K562 (cell line): Measurements from ENCODE around the gene CREB5. TPM values are rescaled to one million over a fixed set of nuclear protein-coding genes. Genes with fewer than 3 reads are reported as not detected.
A peak's percentile ranks its signal among the peaks of the same experiment; 100 is the strongest.

Source experiments
- ATAC-seq: fragments of 200-7000 bp; cut with Tn5 transposase; 3 replicates; pipeline ENCODE4 v1.9.1; 2020; ENCODE audit warnings: moderate library complexity
- BruUV-seq: library from RNA; stranded (reverse); fragments of 400-500 nt; replicated peaks from 2 replicates; lab custom pipeline; 2021; lab: Mats Ljungman, UMichigan
- CTCF ChIA-PET: fragments of 300-600 bp; formaldehyde crosslinking; extraction: SDS; loops from one replicate; lab custom pipeline; 2021; ENCODE audit warnings: low intra/inter-chr PET ratio; lab: Yijun Ruan, JAX
- POLR2A ChIA-PET: fragments of 300-600, 350-650 bp; sonication (Branson Sonifier 250); formaldehyde crosslinking; extraction: SDS; loops from one replicate; lab custom pipeline; 2021; ENCODE audit warnings: antibody characterized with exemption, inconsistent platforms; lab: Yijun Ruan, JAX
- DNase-seq, 4 experiments: peaks; one replicate each; pipeline versions ENCODE4 v3.0.0 to v3.0.0-alpha.2; 2011 to 2018; ENCODE audit warnings: low spot score in 3 of 4, mixed read lengths in 3 of 4; ENCODE audit errors: extremely low read depth in 1 of 4
- FAIRE-seq: peaks from 2 replicates; lab custom pipeline; 2011; peaks lifted over from hg19 to GRCh38; lab: Jason Lieb, UNC
- H2AFZ ChIP-seq: 2 replicates; pipeline ENCODE4 v1.6.0; 2011; ENCODE audit warnings: low read depth, low read length, control low read depth, inconsistent platforms
- H3K27ac ChIP-seq: fragments of 200-600 bp; 3 replicates; pipeline ENCODE4 v1.8.0; 2011; ENCODE audit warnings: low read depth, mild to moderate bottlenecking, control low read depth, inconsistent platforms, low read length, moderate library complexity, mixed read lengths; ENCODE audit errors: extremely low read depth
- H3K27me3 ChIP-seq, 2 experiments: fragments of 300-600 bp in 1 of 2; 2 replicates in 1 of 2; 3 replicates in 1 of 2; pipeline versions ENCODE4 v1.6.0 to v1.8.0; 2011; ENCODE audit warnings: inconsistent platforms in 2 of 2, low read length in 2 of 2, mild to moderate bottlenecking in 1 of 2, mixed read lengths in 1 of 2, moderate library complexity in 1 of 2; ENCODE audit not compliant: control insufficient read depth in 2 of 2, insufficient read depth in 2 of 2
- H3K36me3 ChIP-seq: fragments of 300-600 bp; 3 replicates; pipeline ENCODE4 v1.8.0; 2011; ENCODE audit warnings: mild to moderate bottlenecking, low read length, inconsistent platforms; ENCODE audit not compliant: control insufficient read depth, insufficient read depth
- H3K4me1 ChIP-seq, 2 experiments: fragments of 200-600 bp in 1 of 2; replicated peaks in 1 of 2; 2 replicates in 1 of 2; 3 replicates in 1 of 2; pipeline versions ENCODE4 v1.5.1 to v1.8.0; 2011; ENCODE audit warnings: inconsistent platforms in 2 of 2, low read length in 2 of 2, mild to moderate bottlenecking in 1 of 2, mixed read lengths in 1 of 2, moderate library complexity in 1 of 2; ENCODE audit not compliant: control insufficient read depth in 2 of 2, insufficient read depth in 2 of 2
- H3K4me2 ChIP-seq: 2 replicates; pipeline ENCODE4 v1.6.1; 2011; ENCODE audit warnings: low read length, control low read depth, inconsistent platforms, mixed read lengths; ENCODE audit not compliant: insufficient read depth
- H3K4me3 ChIP-seq: fragments of 200-600 bp; sonication (generic), shearing (Covaris generic); 2 replicates; pipeline ENCODE4 v1.5.1; 2016; ENCODE audit warnings: control low read depth, inconsistent platforms
- H3K79me2 ChIP-seq: fragments of 200-600 bp; 3 replicates; pipeline ENCODE4 v1.8.0; 2011; ENCODE audit warnings: low read length, inconsistent platforms; ENCODE audit not compliant: control insufficient read depth, insufficient read depth
- H3K9ac ChIP-seq, 2 experiments: 2 replicates each; pipeline versions ENCODE4 v1.6.0 to v1.6.1; 2011; ENCODE audit warnings: low read depth in 2 of 2, low read length in 2 of 2, control low read depth in 1 of 2, inconsistent platforms in 1 of 2, mild to moderate bottlenecking in 1 of 2, mixed read lengths in 1 of 2; ENCODE audit not compliant: insufficient read depth in 1 of 2
- H3K9me1 ChIP-seq: one replicate; pipeline ENCODE4 v1.6.0; 2011; ENCODE audit warnings: inconsistent platforms, mild to moderate bottlenecking, low read length, moderate library complexity; ENCODE audit not compliant: control insufficient read depth, insufficient read depth
- H3K9me3 ChIP-seq: replicated peaks from 2 replicates; pipeline ENCODE4 v1.5.1; 2011; ENCODE audit warnings: low read depth, low read length, inconsistent platforms; ENCODE audit not compliant: control insufficient read depth, insufficient read depth
- H4K20me1 ChIP-seq: replicated peaks from 2 replicates; pipeline ENCODE4 v1.6.1; 2011; ENCODE audit warnings: low read length, inconsistent platforms, mixed read lengths; ENCODE audit not compliant: control insufficient read depth, insufficient read depth
- ATF4 ChIP-seq: fragments of 450-650 bp; formaldehyde crosslinking; IDR thresholded peaks from 2 replicates; pipeline ENCODE4 v1.4.0; 2022; ENCODE audit warnings: mild to moderate bottlenecking, moderate library complexity
- FIP1L1 ChIP-seq: fragments of 200-400 bp; formaldehyde crosslinking; IDR thresholded peaks from 2 replicates; pipeline ENCODE4 v1.6.1; 2018; ENCODE audit warnings: mild to moderate bottlenecking, low read depth, low read length; ENCODE audit not compliant: poor library complexity, severe bottlenecking
- FOXJ3 ChIP-seq: sonication (generic); formaldehyde crosslinking; IDR thresholded peaks from 2 replicates; pipeline ENCODE4 v1.4.0; 2020; ENCODE audit warnings: mild to moderate bottlenecking, missing genetic modification reagents
- HMG20A ChIP-seq: fragments of 450-650 bp; formaldehyde crosslinking; conservative IDR thresholded peaks from 2 replicates; pipeline ENCODE4 v1.4.0; 2020; ENCODE audit warnings: mild to moderate bottlenecking, mixed read lengths
- HNRNPH1 ChIP-seq: fragments of 200-400 bp; formaldehyde crosslinking; optimal IDR thresholded peaks from 2 replicates; pipeline ENCODE3; 2017; ENCODE audit warnings: low read depth, mild to moderate bottlenecking, low read length, moderate library complexity
- MAZ ChIP-seq, 2 experiments: fragments of 450-650 bp in 1 of 2; sonication (generic) in 1 of 2; formaldehyde crosslinking; IDR thresholded peaks in 1 of 2; conservative IDR thresholded peaks in 1 of 2; 2 replicates each; pipeline versions ENCODE4 v1.4.0 to v1.5.0; 2020; ENCODE audit warnings: mild to moderate bottlenecking in 1 of 2, missing genetic modification reagents in 1 of 2
- MTA3 ChIP-seq: fragments of 450-650 bp; formaldehyde crosslinking; IDR thresholded peaks from 2 replicates; pipeline ENCODE4 v1.6.1; 2017; ENCODE audit warnings: mild to moderate bottlenecking, borderline replicate concordance
- NCOA1 ChIP-seq: fragments of 450-650 bp; IDR thresholded peaks from 2 replicates; pipeline ENCODE4 v1.6.1; 2016; ENCODE audit warnings: low read depth
- PURB ChIP-seq: sonication (generic); formaldehyde crosslinking; IDR thresholded peaks from 2 replicates; pipeline ENCODE4 v1.9.0; 2021; ENCODE audit warnings: low read depth, mild to moderate bottlenecking, missing genetic modification reagents
- SREBF2 ChIP-seq: sonication (generic); formaldehyde crosslinking; IDR thresholded peaks from 2 replicates; pipeline ENCODE4 v1.4.0; 2020; ENCODE audit warnings: mild to moderate bottlenecking, missing genetic modification reagents
- TEAD2 ChIP-seq: fragments of 450-650 bp; IDR thresholded peaks from 2 replicates; pipeline ENCODE4 v1.6.1; 2016; ENCODE audit warnings: missing genetic modification characterization, control low read depth, missing compliant biosample characterization
- ZKSCAN8 ChIP-seq: fragments of 200-800 bp; sonication (Bioruptor generic); IDR thresholded peaks from 2 replicates; pipeline ENCODE4 v1.6.1; 2016; ENCODE audit warnings: missing genetic modification characterization, missing compliant biosample characterization
- ZNF311 ChIP-seq: fragments of 250-450 bp; sonication (Bioruptor Pico); IDR thresholded peaks from 2 replicates; pipeline ENCODE4 v1.4.0; 2020; ENCODE audit warnings: mild to moderate bottlenecking, moderate library complexity
- ZNF347 ChIP-seq: fragments of 450-650 bp; formaldehyde crosslinking; IDR thresholded peaks from 2 replicates; pipeline ENCODE4 v1.4.0; 2020; ENCODE audit warnings: low read depth, mild to moderate bottlenecking, moderate library complexity
- ZNF444 ChIP-seq: fragments of 250-450 bp; sonication (Bioruptor Pico); IDR thresholded peaks from 2 replicates; pipeline ENCODE4 v1.4.0; 2020; ENCODE audit warnings: mild to moderate bottlenecking, moderate library complexity
- WGBS: fragments of 100-300 bp; shearing (Covaris generic); methylation state at CpG from one replicate; pipeline ENCODE4 v1.1.6; 2016; ENCODE audit warnings: low coverage, mixed read lengths; ENCODE audit not compliant: insufficient coverage; ENCODE audit errors: missing lambda C conversion rate; 5-methylcytosine and 5-hydroxymethylcytosine counted together
- in situ Hi-C: fragments of 300-500 bp; cut with MboI; formaldehyde crosslinking; loops from 4 replicates; pipeline ENCODE4 v1.15.0; 2018; ENCODE audit warnings: inconsistent platforms, mixed read lengths
- intact Hi-C: fragments of 100-400 bp; cut with micrococcal nuclease; formaldehyde crosslinking; loops from 2 replicates; pipeline ENCODE4 v1.14.2; 2022
- polyA plus RNA-seq, 8 experiments: library from polyadenylated mRNA; depleted of rRNA in 4 of 8; stranded (reverse) in 5 of 8; unstranded in 3 of 8; fragments of >200 nt; fragmentation: Nextera tagmentation in 2 of 8; fragmentation: Illumina TruSeq in 1 of 8; extraction: Ambion mirVana in 2 of 8; extraction: Trizol in 1 of 8; gene quantifications; 2 replicates each; pipeline versions ENCODE4 v1.2.1 to v1.2.3, GENCODE V29; 2011 to 2014; ENCODE audit warnings: inconsistent platforms in 1 of 8, missing spikeins in 1 of 8
- total RNA-seq, 7 experiments: library from RNA; depleted of rRNA in 6 of 7; stranded (reverse); fragments of >200 nt in 6 of 7; fragmentation: Illumina TruSeq in 2 of 7; extraction: Trizol in 2 of 7; gene quantifications; 2 replicates each; pipeline versions ENCODE4 v1.2.1 to v1.2.3, GENCODE V29; 2011 to 2021; ENCODE audit warnings: low replicate concordance in 1 of 7
- TF ChIP-seq, protein P1 (sequence below): fragments of 250-450 bp; sonication (Bioruptor Pico); IDR thresholded peaks from 2 replicates; pipeline ENCODE4 v1.8.0; 2022; ENCODE audit warnings: inconsistent platforms
- TF ChIP-seq, protein P2 (sequence below): fragments of 450-650 bp; IDR thresholded peaks from 2 replicates; pipeline ENCODE4 v1.6.1; 2016; ENCODE audit warnings: low read depth, mild to moderate bottlenecking, moderate library complexity
- TF ChIP-seq, protein P3 (sequence below): fragments of 250-450 bp; sonication (Bioruptor Pico); IDR thresholded peaks from 2 replicates; pipeline ENCODE4 v1.4.0; 2020; ENCODE audit warnings: mild to moderate bottlenecking, moderate library complexity, borderline replicate concordance

Gene CREB5
- total and polyA plus RNA-seq, 9 of the 15 experiments (the other 6 are each of a cell fraction or from before 2014, with no cell fraction given) = 0.33 to 6.4 (median 1.8) TPM

- peak in 1 of 4 experiments; percentile 2 for DNase-seq
- WGBS = 8% methylated on average over 3 of the region's 3 CpGs
Observed at GRCh38 chr7:28711114-28711513, 298.8 kb downstream of the CREB5 start.

More at GRCh38 chr7:28711114-28711513, 298.8 kb downstream of the CREB5 start:
- H3K9ac ChIP-seq = no peak overlapping the region
- H4K20me1 ChIP-seq = peaks cover 7% of the 10 kb centered on the region; the same call in 1 of the 2 replicates
- no peaks in the 10 kb centered on the region; a peak in 1 of 5 replicates for H3K27me3 ChIP-seq
- ChIA-PET POLR2A (interaction anchor here (1.4 kb wide), 1 partner anchor 10 kb away, joined by 4 read pairs; no protein-coding TSS in a partner anchor), CTCF (no interaction called here)
- intact Hi-C loops (no loop called here), in situ Hi-C loops (no loop called here)
- H3K4me1 ChIP-seq = no peaks in the 10 kb centered on the region
- H3K79me2 ChIP-seq = no peaks in the 10 kb centered on the region
- no peak overlapping the region for H3K4me3 ChIP-seq
- BruUV-seq = no TSS peak
- no peak for FAIRE-seq
- ATAC-seq = no peak
- no peak overlapping the region for H3K27ac ChIP-seq
- H2AFZ ChIP-seq = no peak overlapping the region
- H3K9me1 ChIP-seq = no peaks in the 10 kb centered on the region
- H3K4me2 ChIP-seq = no peak overlapping the region
- H3K9me3 ChIP-seq = no peaks in the 10 kb centered on the region
- TF ChIP-seq FIP1L1 (no peak), NCOA1 (no peak), SREBF2 (no peak), HNRNPH1 (no peak), MAZ (CRISPR knock-in tag; conservative IDR thresholded peaks at IDR 0.05 in 1 of 2, IDR thresholded peaks at IDR 0.05 in 1 of 2) (no peak), PURB (CRISPR knock-in tag) (no peak), TEAD2 (tag) (no peak), HMG20A (CRISPR knock-in tag) (no peak), FOXJ3 (CRISPR knock-in tag) (no peak), ZNF444 (CRISPR knock-in tag) (no peak), MTA3 (no peak), ZNF347 (CRISPR knock-in tag) (no peak), ZNF311 (no peak), ATF4 (no peak), ZKSCAN8 (CRISPR knock-in tag) (no peak)
- TF ChIP-seq, protein P1, sequence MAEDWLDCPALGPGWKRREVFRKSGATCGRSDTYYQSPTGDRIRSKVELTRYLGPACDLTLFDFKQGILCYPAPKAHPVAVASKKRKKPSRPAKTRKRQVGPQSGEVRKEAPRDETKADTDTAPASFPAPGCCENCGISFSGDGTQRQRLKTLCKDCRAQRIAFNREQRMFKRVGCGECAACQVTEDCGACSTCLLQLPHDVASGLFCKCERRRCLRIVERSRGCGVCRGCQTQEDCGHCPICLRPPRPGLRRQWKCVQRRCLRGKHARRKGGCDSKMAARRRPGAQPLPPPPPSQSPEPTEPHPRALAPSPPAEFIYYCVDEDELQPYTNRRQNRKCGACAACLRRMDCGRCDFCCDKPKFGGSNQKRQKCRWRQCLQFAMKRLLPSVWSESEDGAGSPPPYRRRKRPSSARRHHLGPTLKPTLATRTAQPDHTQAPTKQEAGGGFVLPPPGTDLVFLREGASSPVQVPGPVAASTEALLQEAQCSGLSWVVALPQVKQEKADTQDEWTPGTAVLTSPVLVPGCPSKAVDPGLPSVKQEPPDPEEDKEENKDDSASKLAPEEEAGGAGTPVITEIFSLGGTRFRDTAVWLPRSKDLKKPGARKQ (CRISPR knock-in tag) = no peak
- TF ChIP-seq, protein P2, sequence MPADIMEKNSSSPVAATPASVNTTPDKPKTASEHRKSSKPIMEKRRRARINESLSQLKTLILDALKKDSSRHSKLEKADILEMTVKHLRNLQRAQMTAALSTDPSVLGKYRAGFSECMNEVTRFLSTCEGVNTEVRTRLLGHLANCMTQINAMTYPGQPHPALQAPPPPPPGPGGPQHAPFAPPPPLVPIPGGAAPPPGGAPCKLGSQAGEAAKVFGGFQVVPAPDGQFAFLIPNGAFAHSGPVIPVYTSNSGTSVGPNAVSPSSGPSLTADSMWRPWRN = no peak
- TF ChIP-seq, protein P3, sequence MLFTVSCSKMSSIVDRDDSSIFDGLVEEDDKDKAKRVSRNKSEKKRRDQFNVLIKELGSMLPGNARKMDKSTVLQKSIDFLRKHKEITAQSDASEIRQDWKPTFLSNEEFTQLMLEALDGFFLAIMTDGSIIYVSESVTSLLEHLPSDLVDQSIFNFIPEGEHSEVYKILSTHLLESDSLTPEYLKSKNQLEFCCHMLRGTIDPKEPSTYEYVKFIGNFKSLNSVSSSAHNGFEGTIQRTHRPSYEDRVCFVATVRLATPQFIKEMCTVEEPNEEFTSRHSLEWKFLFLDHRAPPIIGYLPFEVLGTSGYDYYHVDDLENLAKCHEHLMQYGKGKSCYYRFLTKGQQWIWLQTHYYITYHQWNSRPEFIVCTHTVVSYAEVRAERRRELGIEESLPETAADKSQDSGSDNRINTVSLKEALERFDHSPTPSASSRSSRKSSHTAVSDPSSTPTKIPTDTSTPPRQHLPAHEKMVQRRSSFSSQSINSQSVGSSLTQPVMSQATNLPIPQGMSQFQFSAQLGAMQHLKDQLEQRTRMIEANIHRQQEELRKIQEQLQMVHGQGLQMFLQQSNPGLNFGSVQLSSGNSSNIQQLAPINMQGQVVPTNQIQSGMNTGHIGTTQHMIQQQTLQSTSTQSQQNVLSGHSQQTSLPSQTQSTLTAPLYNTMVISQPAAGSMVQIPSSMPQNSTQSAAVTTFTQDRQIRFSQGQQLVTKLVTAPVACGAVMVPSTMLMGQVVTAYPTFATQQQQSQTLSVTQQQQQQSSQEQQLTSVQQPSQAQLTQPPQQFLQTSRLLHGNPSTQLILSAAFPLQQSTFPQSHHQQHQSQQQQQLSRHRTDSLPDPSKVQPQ (CRISPR knock-in tag) = no peak
- no peaks in the 10 kb centered on the region for H3K36me3 ChIP-seq
